K562 (cell line): Measurements from ENCODE around the gene SEL1L. TPM values are rescaled to one million over a fixed set of nuclear protein-coding genes. Genes with fewer than 3 reads are reported as not detected.
A peak's percentile ranks its signal among the peaks of the same experiment; 100 is the strongest.

Experiments used
- ATF7 ChIP-seq: fragments of 450-650 bp; IDR thresholded peaks from 2 replicates; pipeline ENCODE4 v1.7.1; 2014; ENCODE audit warnings: mild to moderate bottlenecking, moderate library complexity
- CEBPG ChIP-seq, 3 experiments: fragments of 200-800 bp in 1 of 3; sonication (Bioruptor generic) in 1 of 3; sonication (generic) in 1 of 3; formaldehyde crosslinking in 1 of 3; IDR thresholded peaks in 2 of 3; conservative IDR thresholded peaks in 1 of 3; 2 replicates each; pipeline versions ENCODE4 v1.6.1 to v1.8.0; 2016 to 2022; ENCODE audit warnings: missing compliant biosample characterization in 2 of 3, missing genetic modification characterization in 2 of 3, mild to moderate bottlenecking in 1 of 3, missing genetic modification reagents in 1 of 3
- EGR1 ChIP-seq: fragments of 450-650 bp; conservative IDR thresholded peaks from 2 replicates; pipeline ENCODE4 v1.6.1; 2017; ENCODE audit warnings: mild to moderate bottlenecking
- ESRRA ChIP-seq: fragments of 450-650 bp; IDR thresholded peaks from 2 replicates; pipeline ENCODE4 v1.6.1; 2014; ENCODE audit warnings: low read depth, mild to moderate bottlenecking, moderate library complexity, borderline replicate concordance
- HDAC2 ChIP-seq: fragments of 450-650 bp; IDR thresholded peaks from 2 replicates; pipeline ENCODE4 v1.6.1; 2016; ENCODE audit warnings: mild to moderate bottlenecking
- HMG20B ChIP-seq: fragments of 250-450 bp; sonication (Bioruptor Pico); IDR thresholded peaks from 2 replicates; pipeline ENCODE4 v1.5.0; 2021; ENCODE audit warnings: mild to moderate bottlenecking
- L3MBTL2 ChIP-seq: fragments of 450-650 bp; IDR thresholded peaks from 2 replicates; pipeline ENCODE4 v1.6.1; 2016; ENCODE audit warnings: mild to moderate bottlenecking, moderate library complexity
- POLR2G ChIP-seq: fragments of 200-400 bp; formaldehyde crosslinking; IDR thresholded peaks from 2 replicates; pipeline ENCODE4 v1.6.1; 2017; ENCODE audit warnings: low read depth, mild to moderate bottlenecking, antibody characterized with exemption, low read length, moderate library complexity
- PURB ChIP-seq: sonication (generic); formaldehyde crosslinking; IDR thresholded peaks from 2 replicates; pipeline ENCODE4 v1.9.0; 2021; ENCODE audit warnings: low read depth, mild to moderate bottlenecking, missing genetic modification reagents
- RAD21 ChIP-seq, 2 experiments: fragments of 250-450 bp in 1 of 2; fragments of 450-650 bp in 1 of 2; sonication (Bioruptor Pico) in 1 of 2; formaldehyde crosslinking in 1 of 2; IDR thresholded peaks in 1 of 2; conservative IDR thresholded peaks in 1 of 2; 2 replicates each; pipeline versions ENCODE4 v1.4.0 to v1.8.0; 2020 to 2022; ENCODE audit warnings: mild to moderate bottlenecking in 2 of 2, moderate library complexity in 1 of 2
- SP1 ChIP-seq: sonication (generic); formaldehyde crosslinking; IDR thresholded peaks from 2 replicates; pipeline ENCODE4 v1.8.1; 2022; ENCODE audit warnings: mild to moderate bottlenecking, missing genetic modification reagents
- TCF7L2 ChIP-seq: fragments of 150-350 bp; IDR thresholded peaks from 2 replicates; pipeline ENCODE4 v1.6.1; 2016; ENCODE audit warnings: low read depth, mild to moderate bottlenecking, low read length, moderate library complexity
- ZNF175 ChIP-seq: fragments of 200-800 bp; sonication (Bioruptor generic); IDR thresholded peaks from 2 replicates; pipeline ENCODE4 v1.6.1; 2016; ENCODE audit warnings: low read depth, mild to moderate bottlenecking, missing genetic modification characterization, missing compliant biosample characterization
- ZNF274 ChIP-seq: IDR thresholded peaks from 2 replicates; pipeline ENCODE4 v1.6.1; 2011; ENCODE audit warnings: low read depth, mild to moderate bottlenecking, low read length, moderate library complexity, borderline replicate concordance
- ZNF589 ChIP-seq: fragments of 200-800 bp; sonication (Bioruptor generic); IDR thresholded peaks from 2 replicates; pipeline ENCODE4 v1.6.1; 2016; ENCODE audit warnings: low read depth, missing genetic modification characterization, missing compliant biosample characterization
- polyA plus RNA-seq, 8 experiments: library from polyadenylated mRNA; depleted of rRNA in 4 of 8; stranded (reverse) in 5 of 8; unstranded in 3 of 8; fragments of >200 nt; fragmentation: Nextera tagmentation in 2 of 8; fragmentation: Illumina TruSeq in 1 of 8; extraction: Ambion mirVana in 2 of 8; extraction: Trizol in 1 of 8; gene quantifications; 2 replicates each; pipeline versions ENCODE4 v1.2.1 to v1.2.3, GENCODE V29; 2011 to 2014; ENCODE audit warnings: inconsistent platforms in 1 of 8, missing spikeins in 1 of 8
- total RNA-seq, 7 experiments: library from RNA; depleted of rRNA in 6 of 7; stranded (reverse); fragments of >200 nt in 6 of 7; fragmentation: Illumina TruSeq in 2 of 7; extraction: Trizol in 2 of 7; gene quantifications; 2 replicates each; pipeline versions ENCODE4 v1.2.1 to v1.2.3, GENCODE V29; 2011 to 2021; ENCODE audit warnings: low replicate concordance in 1 of 7
- TF ChIP-seq, protein P1 (sequence below): sonication (generic); formaldehyde crosslinking; IDR thresholded peaks from 2 replicates; pipeline ENCODE4 v1.8.0; 2022; ENCODE audit warnings: missing genetic modification reagents, mild to moderate bottlenecking, moderate library complexity, borderline replicate concordance
- TF ChIP-seq, protein P2 (sequence below): fragments of 450-650 bp; IDR thresholded peaks from 2 replicates; pipeline ENCODE4 v1.6.1; 2016; ENCODE audit warnings: missing biosample characterization, missing genetic modification characterization
- TF ChIP-seq, protein P3 (sequence below): fragments of 450-650 bp; formaldehyde crosslinking; IDR thresholded peaks from 2 replicates; pipeline ENCODE4 v1.4.0; 2022; ENCODE audit warnings: missing genetic modification characterization
- TF ChIP-seq, protein P4 (sequence below): fragments of 450-650 bp; IDR thresholded peaks from 2 replicates; pipeline ENCODE4 v1.6.1; 2017; ENCODE audit warnings: antibody characterized with exemption, mild to moderate bottlenecking

SEL1L gene
- total and polyA plus RNA-seq, 9 of the 15 experiments (the other 6 are each of a cell fraction or from before 2014, with no cell fraction given) = 7.7 to 21.1 (median 13.6) TPM

DNA sequence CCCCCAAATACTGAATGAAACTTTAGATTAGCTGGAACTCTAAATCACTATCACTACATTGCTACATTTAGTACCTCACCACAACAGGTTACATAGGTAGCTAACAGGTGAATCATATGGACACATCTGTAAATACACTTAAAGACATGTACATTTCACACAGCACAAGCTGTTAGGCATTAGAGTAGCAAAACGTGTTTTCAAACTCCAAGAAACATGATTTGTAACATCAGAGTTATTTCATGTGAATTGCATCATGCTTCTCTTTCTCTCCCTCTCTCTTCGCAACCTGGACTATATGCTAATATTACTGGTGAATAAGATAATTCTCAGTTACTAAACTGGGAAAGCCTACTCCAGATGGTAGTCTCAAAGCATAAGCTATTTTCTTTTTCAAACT is 4.3 kb downstream of the SEL1L start (continued):
- TF ChIP-seq ZNF175 (CRISPR knock-in tag) = peak; percentile 54; the same call in 1 of the 2 replicates
- peak; percentile 96 for TF ChIP-seq CEBPG (CRISPR knock-in tag; IDR thresholded peaks at IDR 0.05)
- peak; percentile 96 to 98 for TF ChIP-seq CEBPG (tag; conservative IDR thresholded peaks at IDR 0.05 in 1 of 2, IDR thresholded peaks at IDR 0.05 in 1 of 2)
- TF ChIP-seq, protein P1, sequence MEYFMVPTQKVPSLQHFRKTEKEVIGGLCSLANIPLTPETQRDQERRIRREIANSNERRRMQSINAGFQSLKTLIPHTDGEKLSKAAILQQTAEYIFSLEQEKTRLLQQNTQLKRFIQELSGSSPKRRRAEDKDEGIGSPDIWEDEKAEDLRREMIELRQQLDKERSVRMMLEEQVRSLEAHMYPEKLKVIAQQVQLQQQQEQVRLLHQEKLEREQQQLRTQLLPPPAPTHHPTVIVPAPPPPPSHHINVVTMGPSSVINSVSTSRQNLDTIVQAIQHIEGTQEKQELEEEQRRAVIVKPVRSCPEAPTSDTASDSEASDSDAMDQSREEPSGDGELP (CRISPR knock-in tag) = no peak
- TF ChIP-seq TCF7L2 = no peak
- 0 out of 2 replicates have a peak, but pooled peaks have one; percentile 21 for TF ChIP-seq ZNF589 (CRISPR knock-in tag)
- no peak for TF ChIP-seq SP1 (CRISPR knock-in tag)
- TF ChIP-seq EGR1 = no peak
- TF ChIP-seq L3MBTL2 = peak; percentile 69
- TF ChIP-seq, protein P2, sequence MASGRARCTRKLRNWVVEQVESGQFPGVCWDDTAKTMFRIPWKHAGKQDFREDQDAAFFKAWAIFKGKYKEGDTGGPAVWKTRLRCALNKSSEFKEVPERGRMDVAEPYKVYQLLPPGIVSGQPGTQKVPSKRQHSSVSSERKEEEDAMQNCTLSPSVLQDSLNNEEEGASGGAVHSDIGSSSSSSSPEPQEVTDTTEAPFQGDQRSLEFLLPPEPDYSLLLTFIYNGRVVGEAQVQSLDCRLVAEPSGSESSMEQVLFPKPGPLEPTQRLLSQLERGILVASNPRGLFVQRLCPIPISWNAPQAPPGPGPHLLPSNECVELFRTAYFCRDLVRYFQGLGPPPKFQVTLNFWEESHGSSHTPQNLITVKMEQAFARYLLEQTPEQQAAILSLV (tag) = peak; percentile 64
- TF ChIP-seq, protein P3, sequence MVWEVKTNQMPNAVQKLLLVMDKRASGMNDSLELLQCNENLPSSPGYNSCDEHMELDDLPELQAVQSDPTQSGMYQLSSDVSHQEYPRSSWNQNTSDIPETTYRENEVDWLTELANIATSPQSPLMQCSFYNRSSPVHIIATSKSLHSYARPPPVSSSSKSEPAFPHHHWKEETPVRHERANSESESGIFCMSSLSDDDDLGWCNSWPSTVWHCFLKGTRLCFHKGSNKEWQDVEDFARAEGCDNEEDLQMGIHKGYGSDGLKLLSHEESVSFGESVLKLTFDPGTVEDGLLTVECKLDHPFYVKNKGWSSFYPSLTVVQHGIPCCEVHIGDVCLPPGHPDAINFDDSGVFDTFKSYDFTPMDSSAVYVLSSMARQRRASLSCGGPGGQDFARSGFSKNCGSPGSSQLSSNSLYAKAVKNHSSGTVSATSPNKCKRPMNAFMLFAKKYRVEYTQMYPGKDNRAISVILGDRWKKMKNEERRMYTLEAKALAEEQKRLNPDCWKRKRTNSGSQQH = no peak
- TF ChIP-seq HMG20B = no peak
- TF ChIP-seq ESRRA = no peak
- TF ChIP-seq, protein P4, sequence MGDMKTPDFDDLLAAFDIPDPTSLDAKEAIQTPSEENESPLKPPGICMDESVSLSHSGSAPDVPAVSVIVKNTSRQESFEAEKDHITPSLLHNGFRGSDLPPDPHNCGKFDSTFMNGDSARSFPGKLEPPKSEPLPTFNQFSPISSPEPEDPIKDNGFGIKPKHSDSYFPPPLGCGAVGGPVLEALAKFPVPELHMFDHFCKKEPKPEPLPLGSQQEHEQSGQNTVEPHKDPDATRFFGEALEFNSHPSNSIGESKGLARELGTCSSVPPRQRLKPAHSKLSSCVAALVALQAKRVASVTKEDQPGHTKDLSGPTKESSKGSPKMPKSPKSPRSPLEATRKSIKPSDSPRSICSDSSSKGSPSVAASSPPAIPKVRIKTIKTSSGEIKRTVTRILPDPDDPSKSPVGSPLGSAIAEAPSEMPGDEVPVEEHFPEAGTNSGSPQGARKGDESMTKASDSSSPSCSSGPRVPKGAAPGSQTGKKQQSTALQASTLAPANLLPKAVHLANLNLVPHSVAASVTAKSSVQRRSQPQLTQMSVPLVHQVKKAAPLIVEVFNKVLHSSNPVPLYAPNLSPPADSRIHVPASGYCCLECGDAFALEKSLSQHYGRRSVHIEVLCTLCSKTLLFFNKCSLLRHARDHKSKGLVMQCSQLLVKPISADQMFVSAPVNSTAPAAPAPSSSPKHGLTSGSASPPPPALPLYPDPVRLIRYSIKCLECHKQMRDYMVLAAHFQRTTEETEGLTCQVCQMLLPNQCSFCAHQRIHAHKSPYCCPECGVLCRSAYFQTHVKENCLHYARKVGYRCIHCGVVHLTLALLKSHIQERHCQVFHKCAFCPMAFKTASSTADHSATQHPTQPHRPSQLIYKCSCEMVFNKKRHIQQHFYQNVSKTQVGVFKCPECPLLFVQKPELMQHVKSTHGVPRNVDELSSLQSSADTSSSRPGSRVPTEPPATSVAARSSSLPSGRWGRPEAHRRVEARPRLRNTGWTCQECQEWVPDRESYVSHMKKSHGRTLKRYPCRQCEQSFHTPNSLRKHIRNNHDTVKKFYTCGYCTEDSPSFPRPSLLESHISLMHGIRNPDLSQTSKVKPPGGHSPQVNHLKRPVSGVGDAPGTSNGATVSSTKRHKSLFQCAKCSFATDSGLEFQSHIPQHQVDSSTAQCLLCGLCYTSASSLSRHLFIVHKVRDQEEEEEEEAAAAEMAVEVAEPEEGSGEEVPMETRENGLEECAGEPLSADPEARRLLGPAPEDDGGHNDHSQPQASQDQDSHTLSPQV = peak; percentile 59; the same call in 1 of the 2 replicates
- TF ChIP-seq HDAC2 = no peak
- peak; percentile 81 for TF ChIP-seq ATF7
- no peak for TF ChIP-seq RAD21 (CRISPR knock-in tag; conservative IDR thresholded peaks at IDR 0.05 in 1 of 2, IDR thresholded peaks at IDR 0.05 in 1 of 2)
- no peak for TF ChIP-seq PURB (CRISPR knock-in tag)
- TF ChIP-seq ZNF274 = no peak
- 0 out of 2 replicates have a peak, but pooled peaks have one; percentile 6 for TF ChIP-seq POLR2G
